ENCODE data around the gene CD74.

The CD74 gene

DNA sequence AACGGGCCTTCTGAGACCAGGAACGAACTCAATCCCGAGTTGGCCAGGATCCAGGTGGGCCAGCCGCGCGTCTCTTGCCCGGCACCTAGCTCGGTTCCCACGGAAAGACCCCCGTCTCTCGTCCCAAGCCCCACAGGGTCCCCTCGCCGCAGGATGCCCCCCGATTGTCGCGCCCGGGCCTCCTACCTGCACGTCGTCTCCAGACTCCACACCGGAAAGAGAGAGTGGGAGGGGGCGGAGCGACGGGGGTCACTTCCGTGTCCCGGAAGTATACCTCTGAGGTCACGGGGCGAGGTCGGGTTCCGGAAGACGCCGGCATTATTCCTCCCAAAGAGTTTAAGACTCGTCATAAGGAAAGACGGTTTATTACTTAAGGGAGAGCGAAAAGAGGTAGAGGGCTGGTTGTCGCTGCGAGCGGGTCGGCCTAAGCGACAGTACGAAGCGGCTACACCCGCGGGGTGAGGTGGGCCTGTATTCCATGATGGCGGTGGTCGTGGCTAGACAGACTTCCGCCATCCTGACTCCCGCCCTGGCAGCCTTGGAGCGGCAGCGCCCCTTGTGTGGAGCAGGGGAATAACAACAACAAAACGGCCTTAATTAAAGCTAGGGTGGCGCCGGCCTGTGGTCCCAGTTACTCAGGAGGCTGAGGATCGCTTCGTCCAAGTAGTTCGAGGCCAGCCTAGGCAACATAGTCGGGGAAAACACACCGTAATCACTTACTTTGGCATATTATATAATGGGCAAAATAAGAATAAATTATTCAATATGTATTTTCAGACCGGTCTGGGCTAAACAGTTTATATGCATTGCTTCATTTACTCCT, 37.0 kb upstream of the CD74 start, which contains the start of gene RPS14:
Gene RPS14, minus strand, starts transcription at position 223 of the 823 bp plus-strand sequence. CDS start 2,006 bp downstream, outside the sequence.
- Histone ChIP-seq H3K36me3 (ENCODE audit: insufficient read depth, low read length) (peaks cover 33% of the 10 kb centered on the region), H3K27me3 (ENCODE audit: control insufficient read depth in 1 of 2, insufficient read depth in 2 of 2, low read length in 2 of 2) (no peaks in the 10 kb centered on the region), H3K4me1 (ENCODE audit: insufficient read depth, low read length) (peaks cover 16% of the 10 kb centered on the region), H3K9me3 (ENCODE audit: low read length) (no peaks in the 10 kb centered on the region), H3K27ac (ENCODE audit: low read depth, low read length) (peak within 1 kb of the TSS; percentile 87), H3K4me3 (ENCODE audit: low read depth in 1 of 2, low read length in 2 of 2) (peak within 1 kb of the TSS; percentile 78 to 89), H3K9ac (ENCODE audit: low read length) (peak within 1 kb of the TSS; percentile 98)

GRCh38 chr5:150448952-150449516, 36.3 kb upstream of the CD74 start:
- Histone ChIP-seq H3K9ac (ENCODE audit: low read length) (peak overlapping the region; percentile 98), H3K9me3 (ENCODE audit: low read length) (no peaks in the 10 kb centered on the region), H3K27ac (ENCODE audit: low read depth, low read length) (peak overlapping the region; percentile 87), H3K27me3 (ENCODE audit: control insufficient read depth in 1 of 2, insufficient read depth in 2 of 2, low read length in 2 of 2) (no peaks in the 10 kb centered on the region), H3K36me3 (ENCODE audit: insufficient read depth, low read length) (peaks cover 40% of the 10 kb centered on the region), H3K4me1 (ENCODE audit: insufficient read depth, low read length) (peaks cover 16% of the 10 kb centered on the region), H3K4me3 (ENCODE audit: low read depth in 1 of 2, low read length in 2 of 2) (peak overlapping the region; percentile 78 to 89)

DNA sequence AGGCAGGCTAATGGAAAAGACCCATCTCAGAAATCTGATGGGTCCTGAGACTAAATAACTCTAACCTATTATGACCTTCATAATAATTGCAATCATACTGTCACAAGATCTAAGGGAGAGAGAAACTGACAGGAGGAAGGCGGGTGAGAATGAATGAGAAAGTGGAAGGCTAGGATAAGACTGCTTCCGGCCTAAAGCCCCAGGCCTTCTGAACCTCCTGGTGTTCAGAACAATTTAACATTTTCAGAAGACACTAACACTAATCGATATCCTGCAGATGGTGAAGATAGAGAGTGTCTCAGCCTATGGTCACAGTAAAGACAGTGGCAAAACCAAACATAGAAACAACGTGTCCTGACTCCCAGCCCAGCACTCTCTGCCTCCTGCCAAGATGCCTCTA, 35.6 kb upstream of the CD74 start:
- Histone ChIP-seq H3K9me3 (ENCODE audit: low read length) (no peaks in the 10 kb centered on the region), H3K4me3 (ENCODE audit: low read depth in 1 of 2, low read length in 2 of 2) (peak overlapping the region in 1 of 2 donors; percentile 89), H3K4me1 (ENCODE audit: insufficient read depth, low read length) (peaks cover 16% of the 10 kb centered on the region), H3K27me3 (ENCODE audit: control insufficient read depth in 1 of 2, insufficient read depth in 2 of 2, low read length in 2 of 2) (no peaks in the 10 kb centered on the region), H3K27ac (ENCODE audit: low read depth, low read length) (peak overlapping the region; percentile 87), H3K36me3 (ENCODE audit: insufficient read depth, low read length) (peaks cover 47% of the 10 kb centered on the region), H3K9ac (ENCODE audit: low read length) (peak overlapping the region; percentile 98)

DNA sequence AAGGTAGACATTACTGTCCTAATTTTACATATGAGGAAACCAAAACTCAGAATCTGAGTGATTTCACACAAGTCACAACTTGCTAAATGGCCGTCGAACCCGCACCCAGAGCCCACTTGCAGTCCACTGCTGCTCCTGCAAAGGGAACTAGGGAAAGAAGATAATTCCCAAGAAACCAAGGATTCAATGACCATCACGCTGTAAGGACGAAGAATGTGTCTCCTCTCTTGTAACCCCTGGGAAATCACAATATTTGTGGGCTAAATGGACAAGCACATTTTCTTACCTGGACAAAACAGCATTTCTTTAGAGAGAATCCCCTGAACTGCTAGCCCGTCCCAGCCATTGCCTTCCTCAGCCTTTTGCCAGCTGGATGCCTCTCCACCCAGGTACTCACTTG, 34.5 kb upstream of the CD74 start:
- Histone ChIP-seq H3K27ac (ENCODE audit: low read depth, low read length) (no peak overlapping the region), H3K9ac (ENCODE audit: low read length) (peak overlapping the region; percentile 98), H3K9me3 (ENCODE audit: low read length) (no peaks in the 10 kb centered on the region), H3K4me3 (ENCODE audit: low read depth in 1 of 2, low read length in 2 of 2) (no peak overlapping the region), H3K27me3 (ENCODE audit: control insufficient read depth in 1 of 2, insufficient read depth in 2 of 2, low read length in 2 of 2) (no peaks in the 10 kb centered on the region), H3K36me3 (ENCODE audit: insufficient read depth, low read length) (peaks cover 52% of the 10 kb centered on the region), H3K4me1 (ENCODE audit: insufficient read depth, low read length) (peaks cover 17% of the 10 kb centered on the region)

- Histone ChIP-seq H3K27me3 (ENCODE audit: control insufficient read depth in 1 of 2, insufficient read depth in 2 of 2, low read length in 2 of 2) (no peaks in the 10 kb centered on the region), H3K36me3 (ENCODE audit: insufficient read depth, low read length) (peaks cover 52% of the 10 kb centered on the region), H3K27ac (ENCODE audit: low read depth, low read length) (no peak overlapping the region), H3K4me1 (ENCODE audit: insufficient read depth, low read length) (peaks cover 23% of the 10 kb centered on the region), H3K4me3 (ENCODE audit: low read depth in 1 of 2, low read length in 2 of 2) (no peak overlapping the region), H3K9me3 (ENCODE audit: low read length) (no peaks in the 10 kb centered on the region), H3K9ac (ENCODE audit: low read length) (no peak overlapping the region)
These were observed 33.9 kb upstream of the CD74 start for GRCh38 chr5:150446583-150446982.

DNA sequence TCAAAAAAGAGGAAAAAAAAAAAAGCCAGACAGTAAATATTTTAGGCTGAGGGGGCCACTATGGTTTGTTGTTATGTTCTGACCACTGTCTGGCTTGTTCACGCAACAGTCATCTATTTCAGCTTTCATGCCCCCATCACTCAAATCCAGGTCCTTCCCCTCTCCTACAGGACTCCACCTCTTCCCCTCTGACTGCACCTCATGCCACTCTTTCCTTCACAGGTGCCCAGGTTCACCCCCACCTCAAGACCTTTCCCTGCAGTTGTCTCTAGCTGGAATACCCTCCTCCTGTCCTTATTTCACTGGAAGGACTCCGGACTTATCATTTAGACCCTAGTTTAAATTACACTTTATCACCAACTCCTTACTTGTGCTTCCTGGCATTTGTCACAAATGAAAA, 33.4 kb upstream of the CD74 start:
- Histone ChIP-seq H3K4me3 (ENCODE audit: low read depth in 1 of 2, low read length in 2 of 2) (no peak overlapping the region), H3K9me3 (ENCODE audit: low read length) (no peaks in the 10 kb centered on the region), H3K27me3 (ENCODE audit: control insufficient read depth in 1 of 2, insufficient read depth in 2 of 2, low read length in 2 of 2) (no peaks in the 10 kb centered on the region), H3K36me3 (ENCODE audit: insufficient read depth, low read length) (peaks cover 52% of the 10 kb centered on the region), H3K27ac (ENCODE audit: low read depth, low read length) (no peak overlapping the region), H3K9ac (ENCODE audit: low read length) (no peak overlapping the region), H3K4me1 (ENCODE audit: insufficient read depth, low read length) (peaks cover 25% of the 10 kb centered on the region)

- H3K27ac ChIP-seq (ENCODE audit: low read depth, low read length) = no peak overlapping the region
- H3K9ac ChIP-seq (ENCODE audit: low read length) = no peak overlapping the region
- peaks cover 52% of the 10 kb centered on the region for H3K36me3 ChIP-seq (ENCODE audit: insufficient read depth, low read length)
- H3K9me3 ChIP-seq (ENCODE audit: low read length) = no peaks in the 10 kb centered on the region
- H3K27me3 ChIP-seq (ENCODE audit: control insufficient read depth in 1 of 2, insufficient read depth in 2 of 2, low read length in 2 of 2) = no peaks in the 10 kb centered on the region
- H3K4me3 ChIP-seq (ENCODE audit: low read depth in 1 of 2, low read length in 2 of 2) = no peak overlapping the region
- peaks cover 25% of the 10 kb centered on the region for H3K4me1 ChIP-seq (ENCODE audit: insufficient read depth, low read length)
These were observed 32.1 kb upstream of the CD74 start for GRCh38 chr5:150444770-150445169.

DNA sequence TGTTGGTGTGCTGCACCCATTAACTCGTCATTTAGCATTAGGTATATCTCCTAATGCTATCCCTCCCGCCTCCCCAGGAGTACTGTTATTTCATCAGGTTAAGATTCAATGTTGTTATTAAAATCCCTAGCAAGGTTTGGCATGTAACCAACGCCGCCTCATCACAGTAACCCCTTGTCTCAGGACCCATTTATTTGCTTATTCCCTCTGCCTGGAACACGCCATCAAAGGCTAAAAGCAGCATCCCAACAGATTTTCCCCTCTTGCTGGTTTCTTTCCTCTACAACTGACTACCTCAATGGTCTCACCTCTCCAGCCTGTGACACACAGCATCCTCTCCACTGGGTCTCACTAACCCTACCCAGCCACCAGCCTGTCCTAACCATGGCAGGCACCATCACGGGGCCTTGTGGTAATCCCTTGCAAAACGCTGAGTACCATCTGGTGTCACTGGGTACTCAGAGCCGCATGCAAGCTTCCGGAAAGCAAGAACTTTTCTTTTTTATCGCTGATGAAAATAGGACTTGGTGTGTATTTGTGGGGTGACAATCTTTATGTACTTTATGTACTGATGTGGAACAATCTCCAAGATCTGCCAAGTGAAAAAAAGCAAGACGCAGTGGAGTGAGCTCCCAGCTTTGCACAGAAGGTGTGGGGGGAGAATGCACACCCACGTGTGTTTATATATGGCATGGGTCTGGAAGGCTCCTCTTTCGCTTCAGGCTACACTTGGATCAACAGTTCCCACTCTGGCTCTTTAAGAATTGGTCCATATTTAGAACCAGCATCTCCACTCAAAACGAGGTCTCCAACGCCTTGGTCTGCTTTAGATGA, 30.7 kb upstream of the CD74 start:
- H3K27ac ChIP-seq (ENCODE audit: low read depth, low read length) = no peak overlapping the region
- peaks cover 21% of the 10 kb centered on the region for H3K4me1 ChIP-seq (ENCODE audit: insufficient read depth, low read length)
- H3K27me3 ChIP-seq (ENCODE audit: control insufficient read depth in 1 of 2, insufficient read depth in 2 of 2, low read length in 2 of 2) = no peaks in the 10 kb centered on the region
- H3K4me3 ChIP-seq (ENCODE audit: low read depth in 1 of 2, low read length in 2 of 2) = no peak overlapping the region
- H3K9me3 ChIP-seq (ENCODE audit: low read length) = no peaks in the 10 kb centered on the region
- no peak overlapping the region for H3K9ac ChIP-seq (ENCODE audit: low read length)
- H3K36me3 ChIP-seq (ENCODE audit: insufficient read depth, low read length) = peaks cover 52% of the 10 kb centered on the region

- no peak overlapping the region for H3K4me3 ChIP-seq (ENCODE audit: low read depth in 1 of 2, low read length in 2 of 2)
- H3K9me3 ChIP-seq (ENCODE audit: low read length) = no peaks in the 10 kb centered on the region
- peaks cover 49% of the 10 kb centered on the region for H3K36me3 ChIP-seq (ENCODE audit: insufficient read depth, low read length)
- no peak overlapping the region for H3K27ac ChIP-seq (ENCODE audit: low read depth, low read length)
- no peaks in the 10 kb centered on the region for H3K27me3 ChIP-seq (ENCODE audit: control insufficient read depth in 1 of 2, insufficient read depth in 2 of 2, low read length in 2 of 2)
- H3K9ac ChIP-seq (ENCODE audit: low read length) = no peak overlapping the region
- H3K4me1 ChIP-seq (ENCODE audit: insufficient read depth, low read length) = peaks cover 13% of the 10 kb centered on the region
These were observed 30.0 kb upstream of the CD74 start for GRCh38 chr5:150442699-150443080.

DNA sequence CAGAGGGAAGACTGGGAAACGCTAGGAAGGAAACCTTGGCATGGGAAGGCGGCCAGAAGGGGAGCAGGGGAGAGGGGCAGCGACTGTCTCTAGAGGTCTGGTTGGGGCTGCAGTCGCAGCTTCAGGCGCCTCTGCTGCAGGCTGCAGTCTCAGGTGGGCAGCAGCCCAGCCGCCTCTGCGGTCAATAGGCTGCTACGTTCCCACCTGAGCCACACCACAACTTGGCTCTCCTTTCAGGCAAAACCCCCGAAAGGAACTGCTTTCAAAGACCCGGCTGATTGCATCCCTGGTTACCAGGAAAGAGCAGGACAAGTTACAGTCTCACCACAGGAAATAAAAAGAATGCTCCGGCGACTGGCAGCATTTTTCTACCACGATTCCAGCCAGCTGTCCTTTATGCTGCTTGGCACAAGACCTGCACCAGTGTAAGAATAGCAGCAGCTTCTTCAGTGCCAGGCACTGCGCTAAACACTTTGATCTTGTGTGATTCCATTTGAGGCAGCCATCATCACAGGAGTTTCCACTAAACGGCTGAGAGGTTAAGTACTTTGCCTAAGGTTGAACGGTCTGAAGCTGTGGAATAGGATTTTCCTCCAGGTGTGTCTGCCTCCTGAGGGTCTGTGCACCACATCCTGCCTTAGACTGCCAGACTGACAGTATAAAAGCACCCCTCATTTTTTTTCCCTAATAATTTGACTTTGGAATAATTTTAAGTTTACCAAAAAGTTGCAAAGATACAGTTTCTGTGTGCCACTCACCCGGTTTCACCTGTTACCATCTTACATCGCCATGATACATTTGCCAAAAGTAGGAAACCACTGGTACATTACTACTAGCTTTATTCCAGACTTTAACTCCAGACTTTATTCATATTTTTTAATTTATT, 29.3 kb upstream of the CD74 start:
- Histone ChIP-seq H3K27ac (ENCODE audit: low read depth, low read length) (no peak overlapping the region), H3K4me1 (ENCODE audit: insufficient read depth, low read length) (peaks cover 9% of the 10 kb centered on the region), H3K4me3 (ENCODE audit: low read depth in 1 of 2, low read length in 2 of 2) (no peak overlapping the region), H3K9me3 (ENCODE audit: low read length) (no peaks in the 10 kb centered on the region), H3K9ac (ENCODE audit: low read length) (no peak overlapping the region), H3K27me3 (ENCODE audit: control insufficient read depth in 1 of 2, insufficient read depth in 2 of 2, low read length in 2 of 2) (no peaks in the 10 kb centered on the region), H3K36me3 (ENCODE audit: insufficient read depth, low read length) (peaks cover 43% of the 10 kb centered on the region)
